Loucy (cell line): Measurements from ENCODE around the gene DACT1.

Experiments
- CTCF ChIP-seq: fragments of 200-600 bp; sonication (generic); conservative IDR thresholded peaks from 2 replicates; pipeline ENCODE4 v1.5.1; 2014; ENCODE audit warnings: mild to moderate bottlenecking, antibody characterized with exemption, low read length
- EZH2phosphoT487 ChIP-seq: fragments of 200-600 bp; IDR thresholded peaks from 2 replicates; pipeline ENCODE4 v1.6.1; 2018; ENCODE audit warnings: antibody characterized with exemption, mild to moderate bottlenecking, moderate library complexity, borderline replicate concordance

GRCh38 chr14:58693048-58693447 lies 55.3 kb downstream of the DACT1 start:
- no peak for TF ChIP-seq EZH2phosphoT487
- TF ChIP-seq CTCF = no peak
